HepG2 (cell line): ENCODE results near the gene ABHD12. TPM values are rescaled to one million over a fixed set of nuclear protein-coding genes. Genes with fewer than 3 reads are reported as not detected.

Experiments used
- ATAC-seq: fragments of 200-7000 bp; cut with Tn5 transposase; 3 replicates; pipeline ENCODE4 v1.9.1; 2020; ENCODE audit warnings: mild to moderate bottlenecking, moderate library complexity
- BruUV-seq: library from RNA; stranded (reverse); fragments of 400-500 nt; replicated peaks from 2 replicates; lab custom pipeline; 2021; lab: Mats Ljungman, UMichigan
- CTCF ChIA-PET: fragments of 300-600 bp; formaldehyde crosslinking; extraction: SDS; loops from one replicate; lab custom pipeline; 2021; ENCODE audit warnings: low total read pairs, inconsistent platforms, low intra/inter-chr PET ratio; lab: Yijun Ruan, JAX
- POLR2A ChIA-PET: fragments of 350-600 bp; sonication (Branson Sonifier 250); formaldehyde crosslinking; loops from one replicate; lab custom pipeline; 2020; ENCODE audit warnings: antibody characterized with exemption, inconsistent platforms; lab: Yijun Ruan, JAX
- DNase-seq: peaks from one replicate; pipeline ENCODE4 v3.0.0-alpha.2; 2015; ENCODE audit warnings: low spot score
- FAIRE-seq: peaks from 3 replicates; lab custom pipeline; 2011; peaks lifted over from hg19 to GRCh38; lab: Jason Lieb, UNC
- H2AFZ ChIP-seq: one replicate; pipeline ENCODE4 v1.6.1; 2011; ENCODE audit warnings: low read length, inconsistent platforms
- H3K27ac ChIP-seq: fragments of 300-600 bp; 3 replicates; pipeline ENCODE4 v1.8.0; 2011; ENCODE audit warnings: mixed run types, mild to moderate bottlenecking, mixed read lengths, low read length, inconsistent platforms; ENCODE audit not compliant: insufficient read depth; ENCODE audit errors: extremely low read length
- H3K27me3 ChIP-seq, 2 experiments: fragments of 200-600 bp in 1 of 2; 2 replicates in 1 of 2; 3 replicates in 1 of 2; pipeline versions ENCODE4 v1.6.0 to v1.8.0; 2011; ENCODE audit warnings: low read length in 2 of 2, mild to moderate bottlenecking in 2 of 2, moderate library complexity in 2 of 2, inconsistent platforms in 1 of 2; ENCODE audit not compliant: insufficient read depth in 2 of 2, control insufficient read depth in 1 of 2
- H3K36me3 ChIP-seq, 2 experiments: fragments of 200-600 bp in 1 of 2; replicated peaks in 1 of 2; 2 replicates in 1 of 2; 3 replicates in 1 of 2; pipeline versions ENCODE4 v1.5.1 to v1.8.0; 2011; ENCODE audit warnings: low read length in 2 of 2, inconsistent platforms in 1 of 2; ENCODE audit not compliant: insufficient read depth in 2 of 2, control insufficient read depth in 1 of 2
- H3K4me1 ChIP-seq: 2 replicates; pipeline ENCODE4 v1.5.1; 2012; ENCODE audit warnings: low read length, inconsistent platforms; ENCODE audit not compliant: insufficient read depth
- H3K4me2 ChIP-seq: 2 replicates; pipeline ENCODE4 v1.6.0; 2011; ENCODE audit warnings: low read depth, low read length, inconsistent platforms
- H3K4me3 ChIP-seq, 3 experiments: fragments of 200-600 bp in 1 of 3; sonication (generic), shearing (Covaris generic) in 1 of 3; replicated peaks in 1 of 3; 2 replicates each; pipeline ENCODE4 v1.5.1; 2011 to 2016; ENCODE audit warnings: low read length in 3 of 3, inconsistent platforms in 2 of 3, low read depth in 2 of 3, mild to moderate bottlenecking in 2 of 3, control low read depth in 1 of 3, mixed read lengths in 1 of 3; ENCODE audit not compliant: insufficient read depth in 1 of 3
- H3K79me2 ChIP-seq: one replicate; pipeline ENCODE4 v1.6.1; 2011; ENCODE audit warnings: low read length, inconsistent platforms; ENCODE audit not compliant: insufficient read depth
- H3K9ac ChIP-seq: 2 replicates; pipeline ENCODE4 v1.6.0; 2011; ENCODE audit warnings: mild to moderate bottlenecking, low read depth, low read length, inconsistent platforms; ENCODE audit not compliant: insufficient read depth
- H3K9me3 ChIP-seq: 2 replicates; pipeline ENCODE4 v1.5.1; 2012; ENCODE audit warnings: mild to moderate bottlenecking, low read length
- H4K20me1 ChIP-seq: 2 replicates; pipeline ENCODE4 v1.6.0; 2011; ENCODE audit warnings: inconsistent platforms, mild to moderate bottlenecking, low read length, moderate library complexity; ENCODE audit not compliant: insufficient read depth
- FOXK1 ChIP-seq: sonication (generic); formaldehyde crosslinking; IDR thresholded peaks from 2 replicates; pipeline ENCODE4 v1.4.0; 2020; ENCODE audit warnings: low read depth, missing genetic modification reagents, borderline replicate concordance
- HNF1A ChIP-seq, 2 experiments: sonication (generic) in 1 of 2; formaldehyde crosslinking in 1 of 2; IDR thresholded peaks; 2 replicates each; pipeline versions ENCODE4 v1.4.0 to v1.6.1; 2016 to 2020; ENCODE audit warnings: borderline replicate concordance in 1 of 2, low read depth in 1 of 2, mild to moderate bottlenecking in 1 of 2, missing genetic modification reagents in 1 of 2
- MBD4 ChIP-seq: IDR thresholded peaks from 2 replicates; pipeline ENCODE4 v1.6.1; 2012; ENCODE audit warnings: low read length, inconsistent platforms, borderline replicate concordance
- NCOA1 ChIP-seq: sonication (generic); formaldehyde crosslinking; IDR thresholded peaks from 2 replicates; pipeline ENCODE4 v1.9.0; 2021; ENCODE audit warnings: missing genetic modification reagents
- RNF2 ChIP-seq: fragments of 450-650 bp; conservative IDR thresholded peaks from 2 replicates; pipeline ENCODE4 v1.6.1; 2016; ENCODE audit warnings: low read depth
- ZMAT3 ChIP-seq: sonication (generic); formaldehyde crosslinking; conservative IDR thresholded peaks from 2 replicates; pipeline ENCODE4 v1.7.0; 2021; ENCODE audit warnings: missing genetic modification reagents
- ZNF414 ChIP-seq: sonication (generic); formaldehyde crosslinking; IDR thresholded peaks from 2 replicates; pipeline ENCODE4 v1.5.0; 2020; ENCODE audit warnings: missing genetic modification reagents
- ZNF503 ChIP-seq: sonication (generic); formaldehyde crosslinking; IDR thresholded peaks from 2 replicates; pipeline ENCODE4 v1.4.0; 2020; ENCODE audit warnings: missing genetic modification reagents
- ZNF672 ChIP-seq: sonication (generic); formaldehyde crosslinking; IDR thresholded peaks from 2 replicates; pipeline ENCODE4 v1.8.1; 2022; ENCODE audit warnings: missing genetic modification reagents
- ZSCAN5A ChIP-seq: sonication (generic); formaldehyde crosslinking; IDR thresholded peaks from 2 replicates; pipeline ENCODE4 v1.8.0; 2022; ENCODE audit warnings: mild to moderate bottlenecking, missing genetic modification reagents, borderline replicate concordance
- ZUFSP ChIP-seq: sonication (generic); formaldehyde crosslinking; IDR thresholded peaks from 2 replicates; pipeline ENCODE4 v1.9.0; 2021; ENCODE audit warnings: missing genetic modification reagents, mild to moderate bottlenecking, borderline replicate concordance
- WGBS: methylation state at CpG from one replicate; pipeline ENCODE4 v1.1.6; 2017; ENCODE audit warnings: low lambda C conversion rate; 5-methylcytosine and 5-hydroxymethylcytosine counted together
- in situ Hi-C: cut with HindIII; loops from 2 replicates; pipeline ENCODE4 v1.10.0; 2017; ENCODE audit warnings: low pct_unique_long_range_greater_than_20kb; ENCODE audit not compliant: extremely low pct_ligation_motif_present
- intact Hi-C: fragments of 100-400 bp; cut with micrococcal nuclease; formaldehyde crosslinking; loops from one replicate; pipeline ENCODE4 v1.10.0; 2022; ENCODE audit not compliant: unreplicated experiment
- polyA plus RNA-seq, 8 experiments: library from polyadenylated mRNA; depleted of rRNA in 3 of 8; stranded (reverse) in 7 of 8; unstranded in 1 of 8; fragments of >200 nt; fragmentation: Illumina TruSeq in 4 of 8; extraction: Trizol in 4 of 8; gene quantifications; 2 replicates each; pipeline versions ENCODE4 v1.2.1 to v1.2.3, GENCODE V29; 2011 to 2016; ENCODE audit warnings: low read depth in 4 of 8, missing spikeins in 1 of 8, mixed read lengths in 1 of 8; ENCODE audit not compliant: insufficient read depth in 1 of 8
- total RNA-seq, 5 experiments: library from RNA; depleted of rRNA; stranded (reverse); fragments of >200 nt; fragmentation: Illumina TruSeq; extraction: Trizol; gene quantifications; 2 replicates each; pipeline ENCODE4 v1.2.3, GENCODE V29; 2016; ENCODE audit warnings: low read depth in 1 of 5

Gene ABHD12
- total and polyA plus RNA-seq, 2 of the 13 experiments (the other 11 are each of a cell fraction or from before 2014, with no cell fraction given) = 23.5 to 72.1 TPM

- H3K9me3 ChIP-seq = no peaks in the 10 kb centered on the region
- TF ChIP-seq FOXK1 (CRISPR knock-in tag) (no peak), ZUFSP (CRISPR knock-in tag) (no peak), MBD4 (no peak), NCOA1 (CRISPR knock-in tag) (no peak), HNF1A (IDR thresholded peaks at IDR 0.05; ENCODE audit: low read depth) (no peak), HNF1A (CRISPR knock-in tag; IDR thresholded peaks at IDR 0.05; ENCODE audit: borderline replicate concordance) (no peak), ZSCAN5A (CRISPR knock-in tag) (no peak), ZNF503 (CRISPR knock-in tag) (no peak), RNF2 (no peak), ZNF414 (CRISPR knock-in tag) (no peak), ZNF672 (CRISPR knock-in tag) (no peak), ZMAT3 (CRISPR knock-in tag) (no peak)
- TF ChIP-seq, all 625 proteins: peak for 0
- CTCF ChIA-PET = no interaction called here
- no peak for DNase-seq
- H3K27me3 ChIP-seq = no peaks in the 10 kb centered on the region
- H3K4me1 ChIP-seq = peaks cover 8% of the 10 kb centered on the region; the same call in 1 of the 2 replicates
- H3K4me2 ChIP-seq = no peak overlapping the region
- no peak; the same call in 2 of the 3 replicates for ATAC-seq
- 81% methylated on average over 3 of the region's 3 CpGs for WGBS
- H3K4me3 ChIP-seq = no peak overlapping the region
- intact Hi-C loops (no loop called here), in situ Hi-C loops (no loop called here)
- peaks cover 23% of the 10 kb centered on the region for H3K79me2 ChIP-seq
- H3K36me3 ChIP-seq = no peaks in the 10 kb centered on the region; a peak in 1 of 5 replicates
- H3K9ac ChIP-seq = no peak overlapping the region
- no peak overlapping the region for H3K27ac ChIP-seq
- BruUV-seq = no TSS peak
- FAIRE-seq = no peak
- no peaks in the 10 kb centered on the region for H4K20me1 ChIP-seq
- H2AFZ ChIP-seq = no peak overlapping the region
- POLR2A ChIA-PET = interaction anchor here (1.3 kb wide), 2 partner anchors 38 to 42 kb away, joined by 4 to 8 read pairs; partner anchors contain the start of gene ABHD12
Measured at GRCh38 chr20:25353353-25353746, 37.3 kb downstream of the ABHD12 start.
